ENCODE results near the gene PRAMEF9. TPM values are rescaled to one million over a fixed set of nuclear protein-coding genes. Genes with fewer than 3 reads are reported as not detected.

The PRAMEF9 gene
- total RNA-seq, result not detected in 2 replicates

GRCh38 chr1:13171548-13171947, at the start of gene PRAMEF9:
Gene PRAMEF9, plus strand, starts transcription at chr1:13171848. Its CDS starts 3,433 bp downstream, at chr1:13175281.

GRCh38 chr1:13155909-13156308, 15.7 kb upstream of the PRAMEF9 start, which contains the start of gene PRAMEF26:
Gene PRAMEF26, minus strand, starts transcription at chr1:13156009. Its CDS starts 2,914 bp downstream, at chr1:13153095.

DNA sequence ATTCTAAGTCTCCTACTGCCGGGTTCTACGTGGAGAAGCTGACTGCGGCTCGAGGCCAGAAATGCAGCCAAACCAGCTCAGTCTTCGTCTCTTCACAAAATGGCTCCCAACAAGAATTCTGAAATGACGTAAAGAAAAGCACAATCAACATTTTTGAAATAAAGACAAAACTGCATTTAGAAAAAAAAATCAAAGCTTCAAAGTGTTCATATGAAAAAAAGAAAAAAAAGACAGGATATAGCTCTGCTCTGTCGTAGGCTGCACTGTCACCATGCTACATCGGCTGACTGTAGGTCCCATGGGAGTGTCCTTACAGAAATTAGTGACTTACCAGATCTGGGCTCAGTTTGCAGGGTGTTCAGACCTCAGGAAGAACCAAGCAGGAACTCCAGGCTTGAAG, 6.1 kb upstream of the PRAMEF9 start, which contains the start of gene HNRNPCL4:
HNRNPCL4 (minus strand) TSS at position 101 of the 400 bp plus-strand sequence. CDS start 164 bp downstream, outside the sequence.

DNA sequence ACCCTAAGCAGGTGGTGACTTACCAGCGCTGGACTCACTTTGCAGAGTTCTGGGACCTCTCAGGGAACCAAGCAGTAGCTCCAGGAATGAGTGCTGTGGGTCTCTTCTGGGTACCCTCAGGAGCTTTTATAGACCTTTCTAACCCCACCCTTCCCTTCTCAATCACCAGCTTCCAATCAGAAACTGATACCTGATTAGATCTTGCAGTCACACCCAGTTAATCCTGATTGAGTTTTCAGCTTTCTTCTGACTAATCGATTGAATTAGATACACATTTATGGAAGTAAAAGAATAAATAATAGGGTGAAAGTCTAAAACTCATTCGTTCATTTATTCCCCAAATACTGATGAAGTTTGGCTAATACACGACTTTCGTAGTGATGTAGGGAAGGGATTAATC, 29.7 kb downstream of the PRAMEF9 start, which contains the start of gene PRAMEF13:
PRAMEF13 (minus strand) TSS at position 101 of the 400 bp plus-strand sequence. CDS start 1,820 bp downstream, outside the sequence.

DNA sequence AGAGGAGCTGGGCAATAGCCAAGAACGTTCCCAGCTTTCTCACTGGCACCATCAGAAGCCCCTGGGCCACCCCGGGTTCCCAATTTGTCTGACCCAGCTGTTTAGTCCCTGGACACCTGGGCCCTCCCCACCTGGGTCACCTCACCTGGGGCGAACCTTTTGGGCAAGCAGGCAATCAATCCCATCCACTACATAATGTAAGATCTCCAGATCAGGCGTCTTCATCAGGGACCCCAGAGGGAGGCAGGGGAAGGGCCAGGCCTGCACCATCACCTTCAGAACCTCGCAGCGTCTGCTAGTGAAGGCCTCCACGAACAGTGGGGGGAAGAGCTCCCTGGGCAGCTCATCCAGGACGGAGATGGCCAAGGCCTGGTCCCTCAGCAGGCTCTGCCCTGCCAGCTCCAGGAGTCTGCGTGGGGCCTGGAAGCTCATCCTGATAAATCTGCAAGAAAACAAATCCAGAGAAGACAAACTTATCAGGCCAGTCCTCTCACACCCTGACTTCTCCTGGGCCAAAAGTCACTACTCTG, 54.1 kb downstream of the PRAMEF9 start, which contains the start of gene PRAMEF18:
PRAMEF18 (minus strand) TSS at position 480 of the 530 bp plus-strand sequence; CDS start at position 432, 48 bp downstream.

Other genes starting within 250 kb of the PRAMEF9 start
- not detected in 2 replicates for gene PRAMEF6, start 224.3 kb upstream of the PRAMEF9 start, total RNA-seq
- not detected in 2 replicates for gene PRAMEF27, start 115.3 kb upstream of the PRAMEF9 start, total RNA-seq
- gene HNRNPCL3, start 111.1 kb upstream of the PRAMEF9 start, total RNA-seq, result not detected in 2 replicates
- not detected in 2 replicates for gene PRAMEF25, start 101.1 kb upstream of the PRAMEF9 start, total RNA-seq
- not detected in 2 replicates for gene HNRNPCL2, start 55.0 kb upstream of the PRAMEF9 start, total RNA-seq
- gene PRAMEF26, start 15.8 kb upstream of the PRAMEF9 start, total RNA-seq, result not detected in 2 replicates
- not detected in 2 replicates for gene HNRNPCL4, start 6.2 kb upstream of the PRAMEF9 start, total RNA-seq
- gene PRAMEF13, start 29.6 kb downstream of the PRAMEF9 start, total RNA-seq, result not detected in 2 replicates
- not detected in 2 replicates for gene PRAMEF18, start 54.3 kb downstream of the PRAMEF9 start, total RNA-seq
- not detected in 2 replicates for gene PRAMEF5, start 82.3 kb downstream of the PRAMEF9 start, total RNA-seq
- not detected in 2 replicates for gene PRAMEF8, start 113.3 kb downstream of the PRAMEF9 start, total RNA-seq
- gene PRAMEF33, start 131.7 kb downstream of the PRAMEF9 start, total RNA-seq, result not detected in 2 replicates
- not detected in 2 replicates for gene PRAMEF15, start 143.7 kb downstream of the PRAMEF9 start, total RNA-seq
- not detected in 2 replicates for gene PRAMEF14, start 175.3 kb downstream of the PRAMEF9 start, total RNA-seq
- not detected in 2 replicates for gene PRAMEF19, start 200.1 kb downstream of the PRAMEF9 start, total RNA-seq
- gene PRAMEF17, start 217.8 kb downstream of the PRAMEF9 start, total RNA-seq, result not detected in 2 replicates
- gene PRAMEF20, start 238.6 kb downstream of the PRAMEF9 start, total RNA-seq, result not detected in 2 replicates

Measured in placental pericyte (primary cell).